ENCODE data around the gene RXYLT1.

The RXYLT1 gene

GRCh38 chr12:63844391-63845341, 65.0 kb downstream of the RXYLT1 start, which contains the start of gene SRGAP1:
TSS of gene SRGAP1 (plus strand) at chr12:63844700. CDS start at chr12:63844817, 117 bp downstream.
- DNase-seq (ENCODE audit: low read depth): no peak

- DNase-seq (ENCODE audit: low read depth): no peak
These were observed 66.0 kb downstream of the RXYLT1 start for GRCh38 chr12:63845726-63846125.

- DNase-seq (ENCODE audit: low read depth): no peak
These were observed 66.7 kb downstream of the RXYLT1 start for GRCh38 chr12:63846238-63846967.

GRCh38 chr12:63848450-63848849, 68.7 kb downstream of the RXYLT1 start:
- no peak for DNase-seq (ENCODE audit: low read depth)

GRCh38 chr12:63849106-63849620, 69.5 kb downstream of the RXYLT1 start:
- DNase-seq (ENCODE audit: low read depth): no peak

GRCh38 chr12:63849641-63850040, 69.9 kb downstream of the RXYLT1 start:
- DNase-seq (ENCODE audit: low read depth): no peak

- no peak for DNase-seq (ENCODE audit: low read depth)
These were observed 74.3 kb downstream of the RXYLT1 start for GRCh38 chr12:63853978-63854377.

- no peak for DNase-seq (ENCODE audit: low read depth)
These were observed 75.6 kb downstream of the RXYLT1 start for GRCh38 chr12:63855299-63855698.

GRCh38 chr12:63857771-63858670, 78.3 kb downstream of the RXYLT1 start:
- DNase-seq (ENCODE audit: low read depth): no peak

Measured in activated T-helper 1 cell treated with Interleukin-2 at 50 U/mL for 16 hours (primary cell).